ENCODE data around the gene SLC6A3. TPM values are rescaled to one million over a fixed set of nuclear protein-coding genes. Genes with fewer than 3 reads are reported as not detected.

Gene SLC6A3
- total RNA-seq, 1 donor from 2014 or later = not detected

DNA sequence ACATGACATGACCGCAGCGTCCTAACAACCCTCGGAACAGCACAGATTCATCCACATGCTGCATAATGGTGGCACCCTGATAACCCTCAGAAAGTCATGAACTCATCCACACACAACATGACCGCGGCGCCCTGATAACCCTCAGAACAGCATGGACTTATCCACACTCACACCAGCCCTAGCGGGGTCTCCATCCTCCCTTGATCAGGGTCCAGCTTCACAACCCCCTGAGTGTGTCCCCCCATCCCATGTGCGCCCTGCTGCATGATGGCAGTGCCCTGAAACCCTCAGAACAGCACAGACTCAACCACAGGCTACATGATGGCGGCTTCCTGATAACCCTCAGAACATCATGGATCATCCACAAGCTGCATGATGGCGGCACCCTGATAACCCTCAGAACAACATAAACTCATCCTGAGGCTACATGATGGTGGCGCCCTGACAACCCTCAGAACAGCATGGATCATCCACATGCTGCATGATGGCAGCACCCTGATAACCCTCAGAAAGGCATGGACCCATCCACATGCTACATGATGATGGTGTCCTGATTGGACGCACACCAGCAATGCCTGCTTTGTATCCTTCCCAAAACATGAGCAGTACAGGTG, 28.3 kb downstream of the SLC6A3 start:
- Mint-ChIP-seq H3K4me3 (ENCODE audit: low read depth) (no peak overlapping the region), H3K27me3 (ENCODE audit: low read depth) (no peaks in the 10 kb centered on the region), H3K27ac (no peak overlapping the region), H3K9me3 (no peaks in the 10 kb centered on the region), H3K36me3 (ENCODE audit: low read depth) (no peaks in the 10 kb centered on the region), H3K4me1 (ENCODE audit: low read depth) (no peaks in the 10 kb centered on the region)
- intact Hi-C loops (cut with micrococcal nuclease) = no loop called here
- DNase-seq (ENCODE audit: low spot score) = no peak

DNA sequence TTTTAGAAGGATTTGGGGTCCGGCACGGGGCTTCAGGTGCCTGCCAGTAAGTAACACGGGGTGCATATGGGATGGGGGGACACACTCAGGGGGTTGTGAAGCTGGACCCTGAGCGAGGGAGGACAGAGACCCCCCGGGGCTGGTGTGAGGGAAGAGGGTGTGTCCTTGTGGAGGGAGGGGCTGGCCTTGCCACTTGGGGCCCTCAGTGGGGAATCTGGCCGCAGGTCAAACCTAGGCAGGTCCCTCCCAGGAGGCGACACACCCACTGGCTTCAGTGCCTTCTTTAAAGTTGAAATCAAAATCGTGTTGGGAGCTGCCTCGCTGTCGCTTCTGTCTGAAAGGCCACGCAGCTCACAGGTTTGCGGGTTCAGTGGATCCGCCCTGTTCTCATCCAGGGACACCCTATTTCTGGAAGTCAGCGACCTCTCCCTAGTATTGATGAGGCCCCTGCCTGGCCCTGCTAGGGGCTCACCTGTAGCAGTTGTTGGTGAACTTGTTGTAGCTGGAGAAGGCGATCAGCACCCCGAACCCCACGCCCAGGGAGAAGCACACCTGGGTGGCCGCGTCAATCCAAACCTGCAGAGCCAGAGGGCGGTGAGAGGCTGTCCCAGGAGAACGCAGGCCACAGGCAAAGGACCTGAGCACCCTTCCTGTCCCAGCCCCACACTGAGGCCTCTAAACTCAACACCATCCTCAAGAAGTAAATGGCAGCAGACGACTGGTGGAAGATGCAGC, 29.4 kb downstream of the SLC6A3 start:
- no peaks in the 10 kb centered on the region for H3K36me3 Mint-ChIP-seq (ENCODE audit: low read depth)
- no peaks in the 10 kb centered on the region for H3K27me3 Mint-ChIP-seq (ENCODE audit: low read depth)
- no peak overlapping the region for H3K27ac Mint-ChIP-seq
- no peaks in the 10 kb centered on the region for H3K4me1 Mint-ChIP-seq (ENCODE audit: low read depth)
- no peaks in the 10 kb centered on the region for H3K9me3 Mint-ChIP-seq
- DNase-seq (ENCODE audit: low spot score) = no peak
- no peak overlapping the region for H3K4me3 Mint-ChIP-seq (ENCODE audit: low read depth)
- intact Hi-C loops (cut with micrococcal nuclease) = no loop called here

DNA sequence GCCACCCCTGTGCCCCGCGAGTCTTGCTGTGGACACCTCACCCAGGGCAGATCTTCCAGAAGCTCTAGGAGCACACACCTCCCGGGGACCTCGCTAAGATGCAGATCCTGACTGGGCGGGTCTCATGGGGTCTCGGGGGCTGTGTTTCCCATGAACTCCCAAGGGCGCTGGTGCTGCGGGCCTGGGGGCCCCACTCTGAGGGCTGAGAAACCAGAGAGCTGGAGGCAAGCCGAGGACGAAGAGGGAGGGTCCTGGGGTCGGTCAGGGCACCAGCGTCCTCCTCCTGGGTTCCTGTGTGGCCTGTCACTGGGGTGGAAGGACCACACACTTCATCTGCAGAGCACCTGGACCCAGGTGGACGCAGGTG, 30.2 kb downstream of the SLC6A3 start:
- H3K4me1 Mint-ChIP-seq (ENCODE audit: low read depth) = no peaks in the 10 kb centered on the region
- intact Hi-C loops (cut with micrococcal nuclease) = no loop called here
- no peaks in the 10 kb centered on the region for H3K36me3 Mint-ChIP-seq (ENCODE audit: low read depth)
- no peak overlapping the region for H3K27ac Mint-ChIP-seq
- DNase-seq (ENCODE audit: low spot score) = no peak
- H3K9me3 Mint-ChIP-seq = no peaks in the 10 kb centered on the region
- H3K4me3 Mint-ChIP-seq (ENCODE audit: low read depth) = no peak overlapping the region
- no peaks in the 10 kb centered on the region for H3K27me3 Mint-ChIP-seq (ENCODE audit: low read depth)

DNA sequence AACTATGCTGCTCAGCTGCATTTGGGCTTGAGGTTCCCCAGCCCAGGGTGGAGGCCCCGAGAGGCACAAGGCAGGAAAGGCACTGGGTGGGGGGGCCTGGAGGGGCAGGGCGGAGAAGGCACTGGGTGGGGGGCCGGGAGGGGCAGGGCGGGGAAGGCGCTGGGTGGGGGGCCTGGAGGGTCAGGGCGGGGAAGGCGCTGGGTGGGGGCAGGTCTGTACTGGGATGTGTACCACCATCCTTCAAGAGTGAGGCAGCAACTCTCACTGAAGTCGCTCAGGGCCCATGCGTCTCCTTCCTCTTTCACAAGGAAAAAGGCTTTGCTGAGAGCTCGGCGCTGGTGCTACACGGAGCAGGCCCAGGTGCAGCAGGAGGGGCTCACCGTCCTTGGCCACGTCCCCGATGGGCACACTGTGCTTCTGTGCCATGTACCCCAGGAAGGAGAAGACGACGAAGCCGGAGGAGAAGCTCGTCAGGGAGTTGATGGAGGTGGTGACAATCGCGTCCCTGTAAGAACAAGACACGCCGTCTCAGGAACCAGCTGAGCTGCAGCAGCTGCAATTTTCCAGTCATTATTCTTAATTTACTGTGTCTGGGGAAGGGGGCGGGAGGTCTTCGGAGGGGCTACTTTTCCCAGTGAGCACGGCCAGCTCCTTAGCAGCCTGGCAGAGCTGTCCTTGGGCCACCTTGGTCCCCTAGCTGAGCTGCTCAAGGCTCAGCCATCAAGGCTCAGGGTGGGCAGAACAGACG, 30.8 kb downstream of the SLC6A3 start:
- Mint-ChIP-seq H3K4me1 (ENCODE audit: low read depth) (no peaks in the 10 kb centered on the region), H3K4me3 (ENCODE audit: low read depth) (no peak overlapping the region), H3K9me3 (no peaks in the 10 kb centered on the region), H3K27me3 (ENCODE audit: low read depth) (no peaks in the 10 kb centered on the region), H3K27ac (no peak overlapping the region), H3K36me3 (ENCODE audit: low read depth) (no peaks in the 10 kb centered on the region)
- DNase-seq (ENCODE audit: low spot score) = no peak
- intact Hi-C loops (cut with micrococcal nuclease) = no loop called here

DNA sequence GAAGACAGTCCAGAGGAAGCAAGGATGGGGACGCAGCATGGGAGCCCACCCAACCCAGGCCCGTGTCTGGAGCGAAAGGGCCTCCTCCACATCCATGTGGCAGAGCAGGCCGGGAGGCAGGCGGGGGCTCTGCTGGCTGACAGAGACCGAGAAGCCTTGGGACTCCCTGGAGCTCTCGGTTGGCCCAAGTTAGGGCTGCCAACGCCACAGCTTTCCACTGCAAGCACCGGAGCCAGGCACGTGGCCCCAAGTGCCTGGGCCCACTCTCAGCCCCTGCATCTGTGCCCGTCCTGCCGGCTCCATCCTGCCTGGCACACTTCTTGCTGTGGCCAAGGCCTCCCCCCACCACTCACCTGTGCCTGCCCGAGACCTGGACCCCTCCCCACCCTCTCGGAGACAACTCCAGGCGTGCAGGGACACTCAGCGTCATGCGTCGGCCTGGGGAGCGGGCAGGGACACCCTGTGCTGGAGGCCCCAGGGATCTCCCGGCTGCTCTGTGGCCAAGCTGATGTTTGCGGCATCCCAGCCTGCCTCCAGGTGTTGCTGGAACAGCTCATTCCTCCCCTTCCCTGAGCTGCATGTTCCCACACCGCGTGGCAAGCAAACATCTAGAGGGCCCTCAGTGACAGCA, 31.5 kb downstream of the SLC6A3 start:
- no peaks in the 10 kb centered on the region for H3K27me3 Mint-ChIP-seq (ENCODE audit: low read depth)
- no peak overlapping the region for H3K27ac Mint-ChIP-seq
- no peaks in the 10 kb centered on the region for H3K9me3 Mint-ChIP-seq
- no peak overlapping the region for H3K4me3 Mint-ChIP-seq (ENCODE audit: low read depth)
- intact Hi-C loops (cut with micrococcal nuclease) = no loop called here
- DNase-seq (ENCODE audit: low spot score) = no peak
- no peaks in the 10 kb centered on the region for H3K36me3 Mint-ChIP-seq (ENCODE audit: low read depth)
- no peaks in the 10 kb centered on the region for H3K4me1 Mint-ChIP-seq (ENCODE audit: low read depth)

DNA sequence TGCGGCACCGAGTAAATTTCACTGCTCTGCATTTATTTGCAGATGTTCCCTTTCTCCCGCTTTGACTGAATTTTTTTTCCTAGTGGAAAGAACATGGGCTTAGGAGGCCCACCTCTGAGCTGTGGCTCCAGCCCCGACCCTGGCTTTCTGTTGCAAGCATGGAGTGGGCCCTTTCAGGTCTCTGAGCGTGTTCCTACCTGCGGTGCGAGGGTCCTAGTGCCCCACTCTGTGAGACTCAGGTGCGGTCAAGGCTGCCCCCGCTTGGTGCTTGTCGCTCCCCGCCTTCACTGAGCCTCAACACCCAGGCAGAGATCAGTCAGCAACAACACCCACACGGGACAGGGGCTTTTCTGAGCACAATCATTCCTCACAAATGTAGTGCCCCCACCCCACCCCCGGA, 32.0 kb downstream of the SLC6A3 start:
- H3K27ac Mint-ChIP-seq = no peak overlapping the region
- H3K9me3 Mint-ChIP-seq = no peaks in the 10 kb centered on the region
- no peak for DNase-seq (ENCODE audit: low spot score)
- H3K4me1 Mint-ChIP-seq (ENCODE audit: low read depth) = no peaks in the 10 kb centered on the region
- no peaks in the 10 kb centered on the region for H3K36me3 Mint-ChIP-seq (ENCODE audit: low read depth)
- no peaks in the 10 kb centered on the region for H3K27me3 Mint-ChIP-seq (ENCODE audit: low read depth)
- intact Hi-C loops (cut with micrococcal nuclease) = no loop called here
- H3K4me3 Mint-ChIP-seq (ENCODE audit: low read depth) = no peak overlapping the region

DNA sequence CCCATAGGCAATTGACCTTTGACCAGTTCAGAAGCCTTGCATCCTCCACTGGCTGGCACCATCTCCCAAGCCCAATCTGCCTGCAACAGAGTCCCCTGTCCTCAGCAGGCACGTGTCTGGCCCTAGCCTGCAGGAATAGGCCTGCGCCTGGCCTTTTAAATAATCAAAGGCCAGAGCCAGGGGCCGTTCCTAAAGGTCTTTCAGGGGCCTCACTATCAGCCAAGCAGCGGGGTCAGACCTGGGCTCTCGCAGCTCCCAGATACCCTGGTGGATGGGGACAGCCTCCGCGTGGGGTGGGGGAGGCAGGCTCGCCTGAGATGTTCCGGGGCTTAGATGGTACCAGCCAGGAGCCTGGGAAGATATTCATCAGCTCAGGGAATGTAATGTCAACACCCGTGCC, 32.6 kb downstream of the SLC6A3 start:
- DNase-seq (ENCODE audit: low spot score) = no peak
- no peak overlapping the region for H3K4me3 Mint-ChIP-seq (ENCODE audit: low read depth)
- intact Hi-C loops (cut with micrococcal nuclease) = no loop called here
- no peaks in the 10 kb centered on the region for H3K27me3 Mint-ChIP-seq (ENCODE audit: low read depth)
- no peaks in the 10 kb centered on the region for H3K9me3 Mint-ChIP-seq
- H3K27ac Mint-ChIP-seq = no peak overlapping the region
- no peaks in the 10 kb centered on the region for H3K36me3 Mint-ChIP-seq (ENCODE audit: low read depth)
- no peaks in the 10 kb centered on the region for H3K4me1 Mint-ChIP-seq (ENCODE audit: low read depth)

DNA sequence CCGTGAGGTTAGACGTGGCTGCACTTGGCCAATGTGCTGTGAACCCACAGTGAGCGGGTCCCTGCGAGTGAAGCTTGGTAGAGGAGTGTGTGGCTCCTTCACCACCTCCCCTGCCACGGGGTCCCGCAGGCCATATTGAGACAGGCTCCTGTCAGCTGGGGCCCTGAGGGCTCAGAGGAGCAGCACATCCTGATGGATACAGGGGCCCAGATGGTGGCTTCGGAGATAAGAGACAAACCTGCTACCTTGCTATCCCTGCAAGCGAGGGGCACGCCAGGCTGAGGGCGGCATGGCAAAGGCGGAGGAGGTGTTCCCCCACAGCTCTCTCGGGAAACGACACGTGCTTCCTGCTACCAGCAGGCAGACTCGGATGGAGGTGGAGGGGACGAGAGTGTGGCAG, 33.1 kb downstream of the SLC6A3 start:
- no peak overlapping the region for H3K27ac Mint-ChIP-seq
- DNase-seq (ENCODE audit: low spot score) = no peak
- H3K4me1 Mint-ChIP-seq (ENCODE audit: low read depth) = no peaks in the 10 kb centered on the region
- no peaks in the 10 kb centered on the region for H3K9me3 Mint-ChIP-seq
- no peaks in the 10 kb centered on the region for H3K36me3 Mint-ChIP-seq (ENCODE audit: low read depth)
- no peaks in the 10 kb centered on the region for H3K27me3 Mint-ChIP-seq (ENCODE audit: low read depth)
- intact Hi-C loops (cut with micrococcal nuclease) = no loop called here
- H3K4me3 Mint-ChIP-seq (ENCODE audit: low read depth) = no peak overlapping the region

DNA sequence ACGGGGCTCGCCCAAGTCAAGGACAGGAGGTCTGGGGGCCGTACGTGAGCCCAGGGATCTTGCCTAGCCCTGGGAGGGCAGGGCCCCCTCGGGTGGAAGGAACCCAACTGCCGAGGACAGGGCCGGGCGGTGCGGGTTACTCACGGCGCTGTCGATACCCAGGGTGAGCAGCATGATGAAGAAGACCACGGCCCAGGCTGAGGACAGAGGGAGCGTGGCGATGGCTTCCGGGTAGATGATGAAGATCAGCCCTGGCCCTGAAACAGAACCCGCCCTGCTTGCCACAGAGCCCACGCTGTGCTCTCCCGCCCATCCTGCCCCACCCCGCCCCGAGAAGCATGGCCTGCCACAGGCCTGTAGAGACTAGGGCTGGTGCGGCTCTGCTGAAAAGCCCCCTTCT, 34.1 kb downstream of the SLC6A3 start:
- DNase-seq (ENCODE audit: low spot score) = no peak
- Mint-ChIP-seq H3K36me3 (ENCODE audit: low read depth) (no peaks in the 10 kb centered on the region), H3K4me1 (ENCODE audit: low read depth) (no peaks in the 10 kb centered on the region), H3K9me3 (no peaks in the 10 kb centered on the region), H3K4me3 (ENCODE audit: low read depth) (no peak overlapping the region), H3K27me3 (ENCODE audit: low read depth) (no peaks in the 10 kb centered on the region), H3K27ac (no peak overlapping the region)
- intact Hi-C loops (cut with micrococcal nuclease) = no loop called here

DNA sequence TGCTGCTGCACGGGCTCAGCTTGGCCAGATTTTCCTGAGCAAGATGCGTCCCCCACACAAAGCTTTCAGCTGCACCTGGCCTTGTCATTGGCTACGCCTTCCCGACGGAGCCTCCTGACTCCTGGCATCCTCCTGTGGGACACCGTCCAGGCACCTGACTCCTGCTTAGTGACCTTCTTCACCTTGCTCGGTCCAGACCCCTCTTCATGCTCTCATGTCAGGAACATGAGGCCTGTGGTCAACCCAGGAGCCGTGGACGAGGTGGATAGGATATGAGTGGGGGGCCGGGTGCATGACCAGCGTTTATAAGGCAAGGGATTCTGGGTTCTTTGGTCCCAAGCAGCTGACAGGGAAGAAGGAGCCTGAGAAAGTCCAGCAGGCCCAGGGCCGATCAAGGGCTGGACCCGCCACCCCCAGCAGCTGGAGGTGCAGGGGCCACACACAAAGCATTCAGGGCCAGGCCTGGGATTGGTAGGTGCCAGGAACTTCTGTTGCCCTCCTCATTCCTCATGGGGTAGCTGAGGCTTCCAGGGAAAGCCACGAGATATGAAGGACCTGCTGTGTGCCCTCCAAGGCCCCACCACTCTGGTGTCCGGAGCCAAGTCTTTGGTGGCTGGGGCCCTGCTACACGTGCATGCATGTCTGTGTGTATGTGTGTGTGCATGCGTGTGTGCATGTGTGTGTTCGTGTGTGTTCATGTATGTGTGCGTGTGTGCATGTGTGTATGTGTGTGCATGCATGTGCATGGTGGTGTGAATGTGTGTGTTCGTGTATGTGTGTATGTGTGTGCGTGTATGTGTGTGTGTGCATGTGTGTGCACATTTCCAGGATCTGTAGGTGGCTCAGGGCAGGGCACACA, 34.9 kb downstream of the SLC6A3 start:
- H3K4me3 Mint-ChIP-seq (ENCODE audit: low read depth) = no peak overlapping the region
- H3K9me3 Mint-ChIP-seq = no peaks in the 10 kb centered on the region
- intact Hi-C loops (cut with micrococcal nuclease) = no loop called here
- H3K4me1 Mint-ChIP-seq (ENCODE audit: low read depth) = no peaks in the 10 kb centered on the region
- H3K27ac Mint-ChIP-seq = no peak overlapping the region
- no peak for DNase-seq (ENCODE audit: low spot score)
- H3K36me3 Mint-ChIP-seq (ENCODE audit: low read depth) = no peaks in the 10 kb centered on the region
- no peaks in the 10 kb centered on the region for H3K27me3 Mint-ChIP-seq (ENCODE audit: low read depth)

DNA sequence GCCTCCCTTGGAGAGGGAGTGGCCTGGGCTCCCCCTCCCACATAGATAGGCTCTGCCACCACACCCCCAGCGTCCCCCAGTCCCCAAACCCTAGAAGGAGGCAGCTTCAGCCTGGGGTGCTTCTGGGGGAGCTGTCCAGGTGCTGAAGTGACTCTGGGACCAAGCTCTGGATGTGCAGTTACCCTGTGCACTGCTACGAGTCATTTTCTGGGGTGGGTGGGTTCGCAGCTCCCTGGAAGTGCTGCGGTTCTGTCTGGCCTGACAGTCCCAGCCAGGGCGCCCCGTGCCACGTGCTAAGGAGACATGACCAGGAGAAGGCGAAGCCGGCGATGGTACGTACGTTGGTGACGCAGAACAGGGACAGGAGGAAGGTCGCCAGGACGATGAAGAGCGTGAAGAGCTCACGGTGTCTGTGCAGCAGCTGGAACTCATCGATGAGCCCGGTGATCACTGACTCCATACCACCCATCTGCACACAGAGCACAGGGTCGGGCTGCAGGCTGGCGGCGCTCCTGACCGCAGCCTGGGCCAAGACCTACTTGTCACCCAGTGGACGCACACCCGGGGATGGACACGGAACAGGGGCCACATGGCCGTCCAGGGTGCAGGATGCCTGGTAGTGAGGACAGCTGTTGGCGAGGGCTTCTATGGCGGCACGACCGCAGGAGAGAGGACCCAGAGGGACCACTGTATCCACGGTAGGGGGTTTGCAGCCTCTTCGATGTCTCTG, 35.7 kb downstream of the SLC6A3 start:
- DNase-seq (ENCODE audit: low spot score) = peak; percentile 22
- Mint-ChIP-seq H3K27ac (no peak overlapping the region), H3K27me3 (ENCODE audit: low read depth) (no peaks in the 10 kb centered on the region), H3K4me3 (ENCODE audit: low read depth) (no peak overlapping the region), H3K9me3 (no peaks in the 10 kb centered on the region), H3K4me1 (ENCODE audit: low read depth) (no peaks in the 10 kb centered on the region), H3K36me3 (ENCODE audit: low read depth) (no peaks in the 10 kb centered on the region)
- intact Hi-C loops (cut with micrococcal nuclease) = no loop called here

All from activated T-helper 2 cell treated with anti-CD3 and anti-CD28 coated beads, Interferon-gamma antibody, Interleukin-2, Interleukin-4, amounts not matched to agents 10 μg/mL and 5 μg/mL and 100 μg/mL, durations not matched to agents 14 hours and 24 hours and 36 hours (primary cell).